Liver (tissue), 9 donors: ENCODE results near the gene NSMF. TPM values are rescaled to one million over a fixed set of nuclear protein-coding genes. Genes with fewer than 3 reads are reported as not detected.

Experiments used
- DNase-seq: peaks from one replicate; pipeline ENCODE4 v3.0.0-alpha.2; 2017; ENCODE audit warnings: low spot score
- H3K27ac ChIP-seq, 2 donors: one replicate each; pipeline ENCODE4 v1.7.0; 2013; ENCODE audit warnings: inconsistent platforms in 2 of 2, low read length in 2 of 2, control low read depth in 1 of 2, low read depth in 1 of 2, mild to moderate bottlenecking in 1 of 2
- H3K27me3 ChIP-seq, 4 donors: one replicate each; pipeline versions ENCODE4 v1.6.1 to v1.7.0; 2013; ENCODE audit warnings: low read length in 3 of 4, inconsistent platforms in 1 of 4, mild to moderate bottlenecking in 1 of 4, moderate library complexity in 1 of 4; ENCODE audit not compliant: control insufficient read depth in 4 of 4, insufficient read depth in 4 of 4
- H3K36me3 ChIP-seq, 4 donors: one replicate each; pipeline versions ENCODE4 v1.6.1 to v1.7.0; 2013; ENCODE audit warnings: low read length in 3 of 4, mild to moderate bottlenecking in 3 of 4, low read depth in 1 of 4, moderate library complexity in 1 of 4; ENCODE audit not compliant: control insufficient read depth in 4 of 4, insufficient read depth in 3 of 4
- H3K4me1 ChIP-seq, 4 donors: one replicate each; pipeline versions ENCODE4 v1.6.1 to v1.7.0; 2013; ENCODE audit warnings: low read length in 3 of 4, mild to moderate bottlenecking in 3 of 4, moderate library complexity in 1 of 4; ENCODE audit not compliant: control insufficient read depth in 4 of 4, insufficient read depth in 4 of 4
- H3K4me3 ChIP-seq, 3 donors: one replicate each; pipeline versions ENCODE4 v1.6.1 to v1.7.0; 2013; ENCODE audit warnings: low read length in 3 of 3, control low read depth in 1 of 3, low read depth in 1 of 3, mild to moderate bottlenecking in 1 of 3
- H3K9ac ChIP-seq, 2 donors: one replicate each; pipeline ENCODE4 v1.7.0; 2013; ENCODE audit warnings: low read length in 2 of 2, mild to moderate bottlenecking in 2 of 2, moderate library complexity in 2 of 2, control low read depth in 1 of 2, low read depth in 1 of 2
- H3K9me3 ChIP-seq, 4 donors: one replicate each; pipeline versions ENCODE4 v1.6.1 to v1.7.0; 2013; ENCODE audit warnings: low read length in 3 of 4; ENCODE audit not compliant: control insufficient read depth in 4 of 4
- ATF3 ChIP-seq: IDR thresholded peaks from 2 replicates; pipeline ENCODE4 v1.6.1; 2016; ENCODE audit warnings: antibody characterized with exemption
- CTCF ChIP-seq: fragments of 150-350 bp; IDR thresholded peaks from 2 replicates; pipeline ENCODE4 v1.5.1; 2017; ENCODE audit warnings: improper control_type of control experiment, low read depth, low read length; ENCODE audit not compliant: missing input control
- EGR1 ChIP-seq, 2 donors: IDR thresholded peaks; 2 replicates each; pipeline ENCODE4 v1.6.1; 2016 to 2018; ENCODE audit warnings: antibody characterized with exemption in 2 of 2, low read depth in 2 of 2
- FOXA1 ChIP-seq: IDR thresholded peaks from 2 replicates; pipeline ENCODE4 v1.6.1; 2016; ENCODE audit warnings: antibody characterized with exemption
- FOXA2 ChIP-seq: IDR thresholded peaks from 2 replicates; pipeline ENCODE4 v1.6.1; 2016; ENCODE audit warnings: antibody characterized with exemption
- GABPA ChIP-seq, 2 donors: IDR thresholded peaks in 1 of 2; conservative IDR thresholded peaks in 1 of 2; 2 replicates each; pipeline ENCODE4 v1.6.1; 2016; ENCODE audit warnings: antibody characterized with exemption in 2 of 2, mild to moderate bottlenecking in 1 of 2, moderate library complexity in 1 of 2
- HNF4A ChIP-seq, 2 donors: conservative IDR thresholded peaks; 2 replicates each; pipeline ENCODE4 v1.6.1; 2016; ENCODE audit warnings: antibody characterized with exemption in 2 of 2, mild to moderate bottlenecking in 2 of 2
- HNF4G ChIP-seq: IDR thresholded peaks from 2 replicates; pipeline ENCODE4 v1.6.1; 2016; ENCODE audit warnings: antibody characterized with exemption
- JUND ChIP-seq, 2 donors: IDR thresholded peaks; 2 replicates each; pipeline ENCODE4 v1.6.1; 2016; ENCODE audit warnings: antibody characterized with exemption in 2 of 2
- MAX ChIP-seq: IDR thresholded peaks from 2 replicates; pipeline ENCODE4 v1.6.1; 2016; ENCODE audit warnings: antibody characterized with exemption
- NR2F2 ChIP-seq: IDR thresholded peaks from 2 replicates; pipeline ENCODE4 v1.6.1; 2016; ENCODE audit warnings: antibody characterized with exemption
- RAD21 ChIP-seq, 2 donors: IDR thresholded peaks; 2 replicates each; pipeline ENCODE4 v1.6.1; 2016; ENCODE audit warnings: antibody characterized with exemption in 2 of 2, mild to moderate bottlenecking in 2 of 2
- REST ChIP-seq: IDR thresholded peaks from 2 replicates; pipeline ENCODE4 v1.6.1; 2016; ENCODE audit warnings: antibody characterized with exemption, mild to moderate bottlenecking
- RXRA ChIP-seq, 2 donors: IDR thresholded peaks; 2 replicates each; pipeline ENCODE4 v1.6.1; 2017 to 2018; ENCODE audit warnings: antibody characterized with exemption in 2 of 2, mild to moderate bottlenecking in 1 of 2
- SP1 ChIP-seq: IDR thresholded peaks from 2 replicates; pipeline ENCODE4 v1.6.1; 2018; ENCODE audit warnings: antibody characterized with exemption, mild to moderate bottlenecking
- TAF1 ChIP-seq: conservative IDR thresholded peaks from 2 replicates; pipeline ENCODE4 v1.6.1; 2016; ENCODE audit warnings: antibody characterized with exemption, mild to moderate bottlenecking
- YY1 ChIP-seq: IDR thresholded peaks from 2 replicates; pipeline ENCODE4 v1.6.1; 2016; ENCODE audit warnings: antibody characterized with exemption, mild to moderate bottlenecking
- ZBTB33 ChIP-seq: IDR thresholded peaks from 2 replicates; pipeline ENCODE4 v1.6.1; 2016; ENCODE audit warnings: antibody characterized with exemption
- WGBS: extraction: QIAGEN DNeasy Blood & Tissue Kit; methylation state at CpG from one replicate; pipeline ENCODE4 v1.1.7; 2013; 5-methylcytosine and 5-hydroxymethylcytosine counted together
- polyA plus RNA-seq, 2 donors: library from polyadenylated mRNA; stranded (reverse) in 1 of 2; unstranded in 1 of 2; fragments of 200-250 nt in 1 of 2; fragments of >200 nt in 1 of 2; fragmentation: Nextera tagmentation in 1 of 2; extraction: Ambion mirVana in 1 of 2; gene quantifications; one replicate each; pipeline versions ENCODE4 v1.2.1 to v1.2.3, GENCODE V29; 2013 to 2015
- total RNA-seq, 2 donors: library from RNA; depleted of rRNA; stranded (reverse); fragments of >200 nt; gene quantifications; one replicate each; pipeline ENCODE4 v1.2.3, GENCODE V29; 2014
- donor health status: healthy.
- donor health status: healthy.
- donor health status: healthy.
- donor health status: healthy.
- donor health status: healthy.

The NSMF gene
- total and polyA plus RNA-seq, 4 donors: 1.7 to 13.5 (median 8.7) TPM

- Histone ChIP-seq H3K9ac (no peak overlapping the region), H3K9me3 (no peaks in the 10 kb centered on the region), H3K27me3 (no peaks in the 10 kb centered on the region), H3K4me1 (no peaks in the 10 kb centered on the region), H3K4me3 (no peak overlapping the region), H3K36me3 (no peaks in the 10 kb centered on the region), H3K27ac (no peak overlapping the region)
- DNase-seq: no peak
- 95% methylated on average over 5 of the region's 5 CpGs for WGBS
- no peak for TF ChIP-seq FOXA2
- no peak for TF ChIP-seq ZBTB33
- TF ChIP-seq SP1: no peak
- TF ChIP-seq HNF4A (conservative IDR thresholded peaks at IDR 0.05): no peak
- no peak for TF ChIP-seq JUND (IDR thresholded peaks at IDR 0.05)
- TF ChIP-seq REST: no peak
- no peak for TF ChIP-seq HNF4G
- TF ChIP-seq CTCF: no peak
- TF ChIP-seq FOXA1: no peak
- no peak for TF ChIP-seq RAD21 (IDR thresholded peaks at IDR 0.05)
- TF ChIP-seq RXRA (IDR thresholded peaks at IDR 0.05): no peak
- TF ChIP-seq GABPA (IDR thresholded peaks at IDR 0.05 in 1 of 2, conservative IDR thresholded peaks at IDR 0.05 in 1 of 2): no peak
- TF ChIP-seq TAF1: no peak
- TF ChIP-seq MAX: no peak
- TF ChIP-seq NR2F2: no peak
These were observed 43.7 kb downstream of the NSMF start for GRCh38 chr9:137415451-137415850.

GRCh38 chr9:137412431-137412830 lies 46.7 kb downstream of the NSMF start:
- WGBS: 87% methylated on average over 10 of the region's 10 CpGs
- Histone ChIP-seq H3K4me1 (peaks cover 0 to 1% (median under 1%) of the 10 kb centered on the region in 4 donors), H3K9me3 (no peaks in the 10 kb centered on the region), H3K36me3 (no peaks in the 10 kb centered on the region), H3K9ac (no peak overlapping the region), H3K27ac (no peak overlapping the region), H3K4me3 (no peak overlapping the region), H3K27me3 (no peaks in the 10 kb centered on the region)
- no peak for DNase-seq
- TF ChIP-seq ATF3: no peak
- no peak for TF ChIP-seq HNF4G
- TF ChIP-seq REST: no peak
- no peak for TF ChIP-seq RAD21 (IDR thresholded peaks at IDR 0.05)
- TF ChIP-seq GABPA (IDR thresholded peaks at IDR 0.05 in 1 of 2, conservative IDR thresholded peaks at IDR 0.05 in 1 of 2): no peak
- no peak for TF ChIP-seq NR2F2
- no peak for TF ChIP-seq YY1
- TF ChIP-seq EGR1 (IDR thresholded peaks at IDR 0.05; ENCODE audit: low read depth in 2 of 2): no peak
- TF ChIP-seq RXRA (IDR thresholded peaks at IDR 0.05): no peak
- TF ChIP-seq FOXA2: no peak
- no peak for TF ChIP-seq HNF4A (conservative IDR thresholded peaks at IDR 0.05)
- TF ChIP-seq JUND (IDR thresholded peaks at IDR 0.05): no peak
- TF ChIP-seq ZBTB33: no peak
- TF ChIP-seq MAX: no peak
- TF ChIP-seq SP1: no peak
